Caki2 (cell line): ENCODE results near the gene KIAA1614. TPM values are rescaled to one million over a fixed set of nuclear protein-coding genes. Genes with fewer than 3 reads are reported as not detected.
A peak's percentile ranks its signal among the peaks of the same experiment; 100 is the strongest.
"Not testable (repeated sequence)": the region's sequence is repeated elsewhere in the genome, so short reads cannot be mapped to it uniquely, and the experiment has no call there.

Experiments
- DNase-seq: peaks from one replicate; pipeline ENCODE4 v3.0.0-alpha.2; 2015; ENCODE audit warnings: low read depth
- in situ Hi-C: cut with HindIII; loops from 2 replicates; pipeline ENCODE4 v1.10.0; 2016; ENCODE audit warnings: low sequenced_read_pairs, low pct_unique_long_range_greater_than_20kb, mixed read lengths
- total RNA-seq: library from RNA; depleted of rRNA; stranded (reverse); fragments of >200 nt; shearing (Covaris generic); gene quantifications from 2 replicates; pipeline ENCODE4 v1.2.3, GENCODE V29; 2014; ENCODE audit warnings: low replicate concordance

KIAA1614 gene
- total RNA-seq, 1 experiment from 2014 or later, result 0.10 TPM

- in situ Hi-C loops, DNase-seq: not testable (repeated sequence)
Measured at GRCh38 chr1:180968834-180969233, 56.1 kb downstream of the KIAA1614 start.

GRCh38 chr1:180969434-180969833 lies 56.7 kb downstream of the KIAA1614 start:
- in situ Hi-C loops, result no loop called here
- DNase-seq, result no peak

GRCh38 chr1:180970333-180971079 lies 57.8 kb downstream of the KIAA1614 start:
- in situ Hi-C loops, result no loop called here
- no peak for DNase-seq

- in situ Hi-C loops, result no loop called here
- DNase-seq, result no peak
Measured at GRCh38 chr1:180971273-180971997, 58.7 kb downstream of the KIAA1614 start.

GRCh38 chr1:180973369-180973768 lies 60.7 kb downstream of the KIAA1614 start:
- in situ Hi-C loops, result no loop called here
- no peak for DNase-seq

- no peak for DNase-seq
- in situ Hi-C loops, result no loop called here
Measured at GRCh38 chr1:180974236-180974635, 61.5 kb downstream of the KIAA1614 start.

GRCh38 chr1:180975551-180975950 lies 62.9 kb downstream of the KIAA1614 start:
- DNase-seq, result no peak
- in situ Hi-C loops, result no loop called here

- in situ Hi-C loops, result no loop called here
- DNase-seq, result no peak
Measured at GRCh38 chr1:180976191-180976590, 63.5 kb downstream of the KIAA1614 start.

- in situ Hi-C loops, result no loop called here
- DNase-seq, result no peak
Measured at GRCh38 chr1:180976732-180977357, 64.1 kb downstream of the KIAA1614 start.

GRCh38 chr1:180981596-180982387 lies 69.1 kb downstream of the KIAA1614 start:
- no peak for DNase-seq
- in situ Hi-C loops, result no loop called here

- DNase-seq, result no peak
- in situ Hi-C loops, result no loop called here
Measured at GRCh38 chr1:180982422-180982821, 69.7 kb downstream of the KIAA1614 start.

GRCh38 chr1:180988253-180988752 lies 75.6 kb downstream of the KIAA1614 start:
- peak; percentile 15 for DNase-seq
- in situ Hi-C loops, result no loop called here

- in situ Hi-C loops, result no loop called here
- no peak for DNase-seq
Measured at GRCh38 chr1:180994262-180994661, 81.6 kb downstream of the KIAA1614 start.

GRCh38 chr1:180997843-180998504 lies 85.3 kb downstream of the KIAA1614 start:
- no peak for DNase-seq
- in situ Hi-C loops, result no loop called here
